ENCODE data around the gene RBM33.

The RBM33 gene

DNA sequence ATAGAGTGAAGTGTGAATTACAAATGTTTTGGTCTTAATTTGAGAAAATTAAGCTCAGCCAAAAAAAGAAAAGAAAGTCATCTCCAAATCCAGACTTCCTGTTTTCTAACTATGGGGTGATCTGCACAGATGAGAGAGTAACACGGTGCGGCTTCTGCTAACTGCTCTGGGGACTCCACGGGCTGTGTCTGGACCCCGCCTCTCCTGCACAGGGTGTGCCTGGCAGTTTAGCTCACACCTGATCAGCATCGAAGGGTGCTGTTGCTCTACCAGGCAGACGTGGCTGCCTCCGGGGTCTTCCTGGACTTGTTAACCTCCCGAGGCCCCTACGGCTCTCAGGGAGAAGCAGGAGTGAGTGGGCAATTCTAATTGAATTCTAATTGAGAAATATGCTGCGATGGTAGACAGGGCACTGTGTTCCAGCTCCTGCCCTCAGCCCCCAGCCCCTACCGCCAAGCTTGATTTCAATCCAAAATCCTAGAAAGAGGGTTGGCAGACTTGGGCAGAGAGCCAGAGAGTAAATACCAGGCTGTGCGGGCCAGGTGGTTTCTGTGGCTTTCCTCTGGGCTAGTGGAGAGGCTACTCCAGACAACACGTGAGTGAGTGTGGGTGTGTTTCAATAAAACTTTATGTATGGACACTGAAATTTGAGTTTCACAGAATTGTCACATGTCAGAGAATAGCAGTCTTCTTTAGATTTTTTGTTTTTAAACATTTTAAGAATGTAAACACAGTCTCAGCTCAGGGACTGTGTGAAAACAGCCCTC is 154.4 kb downstream of the RBM33 start:
- Histone ChIP-seq H4K91ac (ENCODE audit: low read length) (no peak overlapping the region), H3K36me3 (ENCODE audit: control insufficient read depth in 1 of 2, insufficient read depth in 2 of 2, low read depth in 1 of 2, low read length in 2 of 2) (no peaks in the 10 kb centered on the region)

DNA sequence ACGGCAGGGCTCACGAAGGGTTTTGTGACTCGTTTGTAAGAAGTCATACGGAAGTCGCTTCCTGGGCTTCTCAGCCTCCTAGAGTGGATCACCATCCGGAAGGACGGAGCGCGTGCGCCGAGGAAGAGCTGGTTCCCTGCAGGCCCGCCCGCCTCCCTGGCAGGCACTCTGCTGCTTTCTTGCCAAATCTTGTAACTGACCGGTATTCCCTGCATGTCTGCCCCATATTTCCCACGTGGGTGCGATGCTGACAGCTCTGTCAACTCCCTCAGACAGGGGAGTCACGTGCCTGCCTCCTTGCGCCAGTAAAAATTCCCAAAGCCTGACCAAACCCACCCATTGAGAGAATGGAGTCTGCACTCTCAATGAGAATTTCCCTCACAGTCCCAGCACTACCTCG is 155.1 kb downstream of the RBM33 start:
- WGBS, result 73% methylated on average over 19 of the region's 19 CpGs
- H2AK5ac ChIP-seq (ENCODE audit: low read length, severe bottlenecking), result no peak overlapping the region
- DNase-seq, result no peak

More for the DNA sequence above, 154.4 kb downstream of the RBM33 start:
- Histone ChIP-seq H2BK5ac (ENCODE audit: low read depth, low read length, poor library complexity, severe bottlenecking) (no peak overlapping the region), H2AFZ (ENCODE audit: low read depth, low read length) (no peak overlapping the region), H3K4me2 (ENCODE audit: low read length, poor library complexity, severe bottlenecking) (no peak overlapping the region), H3K18ac (ENCODE audit: low read depth in 1 of 2, low read length in 2 of 2) (no peak overlapping the region), H2BK12ac (ENCODE audit: low read length in 2 of 2) (no peak overlapping the region), H3K9ac (ENCODE audit: low read length) (no peak overlapping the region), H2BK15ac (ENCODE audit: low read depth, poor library complexity, severe bottlenecking) (no peak overlapping the region), H3K4me1 (ENCODE audit: control insufficient read depth, insufficient read depth, low read depth, low read length) (peaks cover 15% of the 10 kb centered on the region), H3K14ac (ENCODE audit: low read length in 2 of 2) (no peak overlapping the region), H2AK5ac (ENCODE audit: low read length, severe bottlenecking) (no peak overlapping the region), H3K4me3 (ENCODE audit: insufficient read depth in 1 of 2, low read depth in 1 of 2, low read length in 2 of 2) (no peak overlapping the region), H3K9me3 (ENCODE audit: control insufficient read depth, low read length) (no peaks in the 10 kb centered on the region), H3K23ac (ENCODE audit: low read length in 2 of 2) (no peak overlapping the region), H3K4ac (ENCODE audit: low read depth in 1 of 2, low read length in 2 of 2) (no peak overlapping the region), H3K27ac (ENCODE audit: low read length, poor library complexity, severe bottlenecking) (no peak overlapping the region), H2BK120ac (ENCODE audit: low read depth, low read length) (no peak overlapping the region), H4K8ac (ENCODE audit: low read length) (no peak overlapping the region), H3K27me3 (ENCODE audit: control insufficient read depth in 1 of 2, insufficient read depth in 1 of 2, low read length in 2 of 2) (peaks cover 39 to 75% of the 10 kb centered on the region in 2 experiments), H3K79me1 (replicated peaks; ENCODE audit: low read length, poor library complexity, severe bottlenecking) (no peaks in the 10 kb centered on the region)
- 87% methylated on average over 11 of the region's 13 CpGs for WGBS
- no peak for DNase-seq

DNA sequence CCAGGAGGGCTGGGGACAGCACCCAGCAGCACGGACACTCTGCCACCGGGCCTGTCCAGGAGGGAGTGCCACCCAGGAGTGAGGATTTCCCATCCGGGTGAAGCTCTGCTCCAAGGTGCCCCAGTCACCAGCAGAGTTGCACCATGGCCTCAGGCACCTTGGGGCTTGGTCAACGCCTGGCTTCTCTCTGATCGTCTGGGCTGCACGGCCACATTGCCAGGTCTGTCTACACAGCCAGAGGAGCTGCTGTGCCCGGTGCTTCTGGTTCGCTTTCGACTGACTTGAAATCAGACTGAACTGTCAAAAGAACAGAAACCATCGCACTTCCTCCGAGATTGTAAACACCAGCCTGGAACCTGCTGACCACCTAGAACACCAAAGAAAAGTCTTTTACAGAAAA is 155.8 kb downstream of the RBM33 start:
- Histone ChIP-seq H4K8ac (ENCODE audit: low read length) (no peak overlapping the region), H3K9ac (ENCODE audit: low read length) (no peak overlapping the region), H2BK15ac (ENCODE audit: low read depth, poor library complexity, severe bottlenecking) (no peak overlapping the region), H3K4ac (ENCODE audit: low read depth in 1 of 2, low read length in 2 of 2) (no peak overlapping the region), H2BK12ac (ENCODE audit: low read length in 2 of 2) (no peak overlapping the region), H3K4me3 (ENCODE audit: insufficient read depth in 1 of 2, low read depth in 1 of 2, low read length in 2 of 2) (no peak overlapping the region), H3K27ac (ENCODE audit: low read length, poor library complexity, severe bottlenecking) (no peak overlapping the region), H3K79me1 (replicated peaks; ENCODE audit: low read length, poor library complexity, severe bottlenecking) (no peaks in the 10 kb centered on the region), H3K27me3 (ENCODE audit: control insufficient read depth in 1 of 2, insufficient read depth in 1 of 2, low read length in 2 of 2) (peaks cover 37 to 86% of the 10 kb centered on the region in 2 experiments), H3K4me1 (ENCODE audit: control insufficient read depth, insufficient read depth, low read depth, low read length) (peaks cover 20% of the 10 kb centered on the region), H3K14ac (ENCODE audit: low read length in 2 of 2) (no peak overlapping the region), H3K23ac (ENCODE audit: low read length in 2 of 2) (no peak overlapping the region), H3K18ac (ENCODE audit: low read depth in 1 of 2, low read length in 2 of 2) (no peak overlapping the region), H3K36me3 (ENCODE audit: control insufficient read depth in 1 of 2, insufficient read depth in 2 of 2, low read depth in 1 of 2, low read length in 2 of 2) (no peaks in the 10 kb centered on the region), H2AFZ (ENCODE audit: low read depth, low read length) (no peak overlapping the region), H3K4me2 (ENCODE audit: low read length, poor library complexity, severe bottlenecking) (no peak overlapping the region), H2AK5ac (ENCODE audit: low read length, severe bottlenecking) (no peak overlapping the region), H4K91ac (ENCODE audit: low read length) (no peak overlapping the region), H2BK120ac (ENCODE audit: low read depth, low read length) (no peak overlapping the region), H3K9me3 (ENCODE audit: control insufficient read depth, low read length) (no peaks in the 10 kb centered on the region), H2BK5ac (ENCODE audit: low read depth, low read length, poor library complexity, severe bottlenecking) (no peak overlapping the region)
- no peak for DNase-seq
- WGBS, result 87% methylated on average over 11 of the region's 11 CpGs

More for the DNA sequence above, 155.1 kb downstream of the RBM33 start:
- no peak overlapping the region for H3K4me3 ChIP-seq (ENCODE audit: insufficient read depth in 1 of 2, low read depth in 1 of 2, low read length in 2 of 2)
- H3K9ac ChIP-seq (ENCODE audit: low read length), result no peak overlapping the region
- H3K23ac ChIP-seq (ENCODE audit: low read length in 2 of 2), result no peak overlapping the region
- H3K27me3 ChIP-seq (ENCODE audit: control insufficient read depth in 1 of 2, insufficient read depth in 1 of 2, low read length in 2 of 2), result peaks cover 39 to 80% of the 10 kb centered on the region in 2 experiments
- H3K4ac ChIP-seq (ENCODE audit: low read depth in 1 of 2, low read length in 2 of 2), result no peak overlapping the region
- no peaks in the 10 kb centered on the region for H3K79me1 ChIP-seq (replicated peaks; ENCODE audit: low read length, poor library complexity, severe bottlenecking)
- H4K8ac ChIP-seq (ENCODE audit: low read length), result no peak overlapping the region
- H2BK12ac ChIP-seq (ENCODE audit: low read length in 2 of 2), result no peak overlapping the region
- no peak overlapping the region for H3K4me2 ChIP-seq (ENCODE audit: low read length, poor library complexity, severe bottlenecking)
- H3K14ac ChIP-seq (ENCODE audit: low read length in 2 of 2), result no peak overlapping the region
- no peak overlapping the region for H3K18ac ChIP-seq (ENCODE audit: low read depth in 1 of 2, low read length in 2 of 2)
- no peaks in the 10 kb centered on the region for H3K36me3 ChIP-seq (ENCODE audit: control insufficient read depth in 1 of 2, insufficient read depth in 2 of 2, low read depth in 1 of 2, low read length in 2 of 2)
- no peak overlapping the region for H4K91ac ChIP-seq (ENCODE audit: low read length)
- no peak overlapping the region for H2BK120ac ChIP-seq (ENCODE audit: low read depth, low read length)
- no peak overlapping the region for H2BK5ac ChIP-seq (ENCODE audit: low read depth, low read length, poor library complexity, severe bottlenecking)
- no peak overlapping the region for H3K27ac ChIP-seq (ENCODE audit: low read length, poor library complexity, severe bottlenecking)
- H3K4me1 ChIP-seq (ENCODE audit: control insufficient read depth, insufficient read depth, low read depth, low read length), result peaks cover 18% of the 10 kb centered on the region
- H3K9me3 ChIP-seq (ENCODE audit: control insufficient read depth, low read length), result no peaks in the 10 kb centered on the region
- H2BK15ac ChIP-seq (ENCODE audit: low read depth, poor library complexity, severe bottlenecking), result no peak overlapping the region
- no peak overlapping the region for H2AFZ ChIP-seq (ENCODE audit: low read depth, low read length)

DNA sequence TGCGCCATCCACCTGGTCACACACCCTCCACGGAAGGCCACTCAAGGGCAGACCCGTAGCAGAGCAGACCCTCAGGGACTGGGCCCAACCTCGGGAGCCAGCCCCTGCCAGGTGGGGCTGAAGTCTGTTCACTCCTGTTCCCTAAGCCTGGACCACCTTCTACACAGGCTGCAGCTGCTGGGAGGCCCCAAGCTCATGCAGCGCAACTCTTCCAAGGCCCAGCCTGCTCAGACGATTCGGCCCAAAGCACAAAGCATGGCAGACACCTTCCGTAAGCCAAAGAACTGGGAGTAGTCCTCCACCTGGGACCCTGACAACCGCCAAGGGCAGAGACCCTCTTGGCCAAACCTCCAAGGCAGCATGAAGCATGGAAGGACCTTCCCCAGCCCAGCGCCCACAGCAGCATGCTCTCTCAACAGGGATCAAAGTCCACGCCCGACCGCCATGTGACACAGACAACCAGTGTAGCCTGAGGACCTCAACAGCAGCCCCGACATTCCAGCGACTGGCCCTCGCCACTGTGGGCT is 156.3 kb downstream of the RBM33 start:
- Histone ChIP-seq H2BK15ac (ENCODE audit: low read depth, poor library complexity, severe bottlenecking) (no peak overlapping the region), H2BK120ac (ENCODE audit: low read depth, low read length) (no peak overlapping the region), H2AFZ (ENCODE audit: low read depth, low read length) (no peak overlapping the region), H2AK5ac (ENCODE audit: low read length, severe bottlenecking) (no peak overlapping the region), H3K18ac (ENCODE audit: low read depth in 1 of 2, low read length in 2 of 2) (no peak overlapping the region), H3K9me3 (ENCODE audit: control insufficient read depth, low read length) (no peaks in the 10 kb centered on the region), H3K14ac (ENCODE audit: low read length in 2 of 2) (no peak overlapping the region), H4K8ac (ENCODE audit: low read length) (no peak overlapping the region), H3K27ac (ENCODE audit: low read length, poor library complexity, severe bottlenecking) (no peak overlapping the region), H3K79me1 (replicated peaks; ENCODE audit: low read length, poor library complexity, severe bottlenecking) (no peaks in the 10 kb centered on the region), H3K9ac (ENCODE audit: low read length) (no peak overlapping the region), H3K4me1 (ENCODE audit: control insufficient read depth, insufficient read depth, low read depth, low read length) (peaks cover 25% of the 10 kb centered on the region), H3K4ac (ENCODE audit: low read depth in 1 of 2, low read length in 2 of 2) (no peak overlapping the region), H3K4me2 (ENCODE audit: low read length, poor library complexity, severe bottlenecking) (no peak overlapping the region), H4K91ac (ENCODE audit: low read length) (no peak overlapping the region), H3K36me3 (ENCODE audit: control insufficient read depth in 1 of 2, insufficient read depth in 2 of 2, low read depth in 1 of 2, low read length in 2 of 2) (no peaks in the 10 kb centered on the region), H2BK5ac (ENCODE audit: low read depth, low read length, poor library complexity, severe bottlenecking) (no peak overlapping the region), H2BK12ac (ENCODE audit: low read length in 2 of 2) (no peak overlapping the region), H3K23ac (ENCODE audit: low read length in 2 of 2) (no peak overlapping the region), H3K4me3 (ENCODE audit: insufficient read depth in 1 of 2, low read depth in 1 of 2, low read length in 2 of 2) (no peak overlapping the region), H3K27me3 (ENCODE audit: control insufficient read depth in 1 of 2, insufficient read depth in 1 of 2, low read length in 2 of 2) (peaks cover 37 to 84% of the 10 kb centered on the region in 2 experiments)
- WGBS, result 87% methylated on average over 16 of the region's 16 CpGs
- DNase-seq, result no peak
